GM12878 (cell line): ENCODE data around the gene RNF34. TPM values are rescaled to one million over a fixed set of nuclear protein-coding genes. Genes with fewer than 3 reads are reported as not detected.

Source experiments
- ATAC-seq: fragments of 200-7000 bp; cut with Tn5 transposase; 3 replicates; pipeline ENCODE4 v1.9.1; 2020; ENCODE audit warnings: mild to moderate bottlenecking, moderate library complexity
- BruUV-seq: library from RNA; stranded (reverse); fragments of 400-500 nt; replicated peaks from 2 replicates; lab custom pipeline; 2021; lab: Mats Ljungman, UMichigan
- CTCF ChIA-PET: fragments of 300-600 bp; sonication (Branson Sonifier 250); formaldehyde crosslinking; extraction: SDS; loops from one replicate; lab custom pipeline; 2021; ENCODE audit warnings: inconsistent platforms; lab: Yijun Ruan, JAX
- POLR2A ChIA-PET: fragments of 350-600 bp; formaldehyde crosslinking; extraction: SDS; loops from one replicate; lab custom pipeline; 2021; ENCODE audit warnings: inconsistent platforms; lab: Charles Lee
- RAD21 ChIA-PET: fragments of 300-600 bp; sonication (Branson Sonifier 250); formaldehyde crosslinking; loops from one replicate; lab custom pipeline; 2023; ENCODE audit warnings: antibody characterized with exemption; ENCODE audit not compliant: unreplicated experiment; lab: Charles Lee
- SMC1A ChIA-PET: fragments of 300-600 bp; sonication (Branson Sonifier 250); formaldehyde crosslinking; loops from one replicate; lab custom pipeline; 2023; ENCODE audit not compliant: unreplicated experiment, uncharacterized antibody; lab: Charles Lee
- DNase-seq: peaks from one replicate; pipeline ENCODE4 v3.0.0-alpha.2; 2011; ENCODE audit warnings: low read depth, low spot score
- FAIRE-seq: peaks from 3 replicates; lab custom pipeline; 2011; peaks lifted over from hg19 to GRCh38; lab: Jason Lieb, UNC
- H2AFZ ChIP-seq: 2 replicates; pipeline ENCODE4 v1.6.0; 2011; ENCODE audit warnings: low read depth, low read length, control low read depth; ENCODE audit not compliant: control insufficient read depth
- H3K27ac ChIP-seq: 2 replicates; pipeline ENCODE4 v1.5.1; 2011; ENCODE audit warnings: control low read depth; ENCODE audit not compliant: control insufficient read depth, insufficient read depth
- H3K27me3 ChIP-seq, 2 experiments: replicated peaks in 1 of 2; 2 replicates each; pipeline versions ENCODE4 v1.6.0 to v1.6.1; 2011; ENCODE audit warnings: low read length in 1 of 2; ENCODE audit not compliant: control insufficient read depth in 2 of 2, insufficient read depth in 2 of 2
- H3K36me3 ChIP-seq, 2 experiments: 2 replicates each; pipeline ENCODE4 v1.5.1; 2011; ENCODE audit warnings: low read length in 1 of 2; ENCODE audit not compliant: control insufficient read depth in 2 of 2, insufficient read depth in 2 of 2
- H3K4me1 ChIP-seq: 2 replicates; pipeline ENCODE4 v1.6.1; 2011; ENCODE audit warnings: mild to moderate bottlenecking, low read length, moderate library complexity, mixed read lengths; ENCODE audit not compliant: control insufficient read depth, insufficient read depth
- H3K4me2 ChIP-seq: 2 replicates; pipeline ENCODE4 v1.6.0; 2011; ENCODE audit warnings: control low read depth; ENCODE audit not compliant: control insufficient read depth, insufficient read depth
- H3K4me3 ChIP-seq: fragments of 200-600 bp; sonication (generic); 2 replicates; pipeline ENCODE4 v1.5.1; 2016
- H3K79me2 ChIP-seq: 2 replicates; pipeline ENCODE4 v1.6.0; 2011; ENCODE audit warnings: low read length; ENCODE audit not compliant: control insufficient read depth, insufficient read depth
- H3K9ac ChIP-seq: 2 replicates; pipeline ENCODE4 v1.8.0; 2011; ENCODE audit warnings: low read length, control low read depth, mixed read lengths; ENCODE audit not compliant: control insufficient read depth, insufficient read depth
- H3K9me3 ChIP-seq: replicated peaks from 3 replicates; pipeline ENCODE4 v1.5.1; 2011; ENCODE audit warnings: mild to moderate bottlenecking, low read length; ENCODE audit not compliant: control insufficient read depth, insufficient read depth
- H4K20me1 ChIP-seq: 2 replicates; pipeline ENCODE4 v1.6.0; 2011; ENCODE audit not compliant: control insufficient read depth, insufficient read depth
- CHD4 ChIP-seq: fragments of 200-600 bp; sonication (generic); IDR thresholded peaks from 2 replicates; pipeline ENCODE4 v1.6.1; 2016; ENCODE audit warnings: mild to moderate bottlenecking
- DPF2 ChIP-seq: fragments of 450-650 bp; IDR thresholded peaks from 2 replicates; pipeline ENCODE4 v1.6.1; 2017; ENCODE audit warnings: mild to moderate bottlenecking
- EED ChIP-seq: sonication (generic); IDR thresholded peaks from 2 replicates; pipeline ENCODE4 v1.6.1; 2016; ENCODE audit warnings: antibody characterized with exemption, low read depth
- SPI1 ChIP-seq: IDR thresholded peaks from 2 replicates; pipeline ENCODE4 v1.6.1; 2011; ENCODE audit warnings: low read depth, mild to moderate bottlenecking, low read length, moderate library complexity, borderline replicate concordance; ENCODE audit not compliant: insufficient read depth
- TAF1 ChIP-seq: IDR thresholded peaks from 2 replicates; pipeline ENCODE4 v1.6.1; 2011; ENCODE audit warnings: mild to moderate bottlenecking, low read depth, low read length, borderline replicate concordance
- WGBS: methylation state at CpG from one replicate; pipeline ENCODE4 v1.1.6; 2016; ENCODE audit warnings: low lambda C conversion rate; ENCODE audit not compliant: insufficient replicate concordance, insufficient coverage; ENCODE audit errors: missing lambda C conversion rate; 5-methylcytosine and 5-hydroxymethylcytosine counted together
- in situ Hi-C: fragments of 300-500 bp; cut with MboI; formaldehyde crosslinking; loops from 9 replicates; pipeline ENCODE4 v1.14.3; 2018; ENCODE audit warnings: mixed read lengths
- intact Hi-C: fragments of 100-400 bp; cut with micrococcal nuclease; formaldehyde crosslinking; loops from one replicate; pipeline ENCODE4 v1.14.2; 2022; ENCODE audit not compliant: unreplicated experiment
- polyA plus RNA-seq, 11 experiments: library from polyadenylated mRNA; depleted of rRNA in 4 of 11; unstranded in 6 of 11; stranded (reverse) in 5 of 11; fragments of >200 nt; fragmentation: Nextera tagmentation in 4 of 11; fragmentation: Illumina TruSeq in 1 of 11; extraction: Ambion mirVana in 4 of 11; extraction: Trizol in 1 of 11; gene quantifications; 1 replicate in 1 of 11; 2 replicates in 10 of 11; pipeline versions ENCODE4 v1.2.1 to v1.2.3, GENCODE V29; 2011 to 2016; ENCODE audit warnings: inconsistent platforms in 2 of 11, missing spikeins in 2 of 11, low read depth in 1 of 11
- total RNA-seq, 4 experiments: library from RNA; depleted of rRNA in 3 of 4; stranded (reverse); fragments of >200 nt in 3 of 4; fragmentation: Illumina TruSeq in 1 of 4; extraction: Trizol in 1 of 4; gene quantifications; 2 replicates each; pipeline versions ENCODE4 v1.2.1 to v1.2.3, GENCODE V29; 2013 to 2021
- TF ChIP-seq, protein P1 (sequence below): IDR thresholded peaks from 2 replicates; pipeline ENCODE4 v1.6.1; 2012; ENCODE audit warnings: low read depth, low read length, improper control_type of control experiment
- TF ChIP-seq, protein P2 (sequence below): fragments of 450-650 bp; IDR thresholded peaks from 2 replicates; pipeline ENCODE4 v1.6.1; 2017; ENCODE audit warnings: mild to moderate bottlenecking

RNF34 gene
- total and polyA plus RNA-seq, 10 of the 15 experiments (the other 5 are each of a cell fraction or from before 2014, with no cell fraction given): 63.6 to 199 (median 115) TPM

GRCh38 chr12:121423682-121424623 is 24.0 kb downstream of the RNF34 start:
- ATAC-seq: no peak
- Histone ChIP-seq H3K9me3 (no peaks in the 10 kb centered on the region), H3K4me2 (no peak overlapping the region), H3K9ac (no peak overlapping the region), H3K79me2 (peaks cover 4% of the 10 kb centered on the region), H2AFZ (no peak overlapping the region), H3K27ac (0 out of 2 replicates have a peak overlapping the region, but pooled peaks have one; percentile 6), H4K20me1 (no peaks in the 10 kb centered on the region), H3K4me1 (peaks cover 22% of the 10 kb centered on the region), H3K27me3 (no peaks in the 10 kb centered on the region), H3K4me3 (no peak overlapping the region), H3K36me3 (peaks cover 32 to 50% of the 10 kb centered on the region in 2 experiments)
- DNase-seq: no peak
- in situ Hi-C loops: no loop called here
- ChIA-PET SMC1A (interaction anchor here (0.8 to 5.5 kb wide), 11 partner anchors 8 to 100 kb away, joined by 3 to 46 read pairs (median 4); partner anchors contain the start of genes ANAPC5 and RNF34), CTCF (interaction anchor here (0.5 to 2.2 kb wide), 5 partner anchors 17 to 370 kb away, joined by 3 to 15 read pairs (median 4); partner anchors contain the start of gene RHOF), POLR2A (interaction anchor here (0.7 to 1.4 kb wide), 2 partner anchors 24 to 379 kb away, joined by 3 to 6 read pairs; partner anchors contain the start of gene RNF34), RAD21 (interaction anchor here (0.6 to 2.5 kb wide), 2 partner anchors 23 to 250 kb away, joined by 4 to 13 read pairs; partner anchors contain the start of gene RNF34)
- FAIRE-seq: peak; percentile 13
- 92% methylated on average over 13 of the region's 13 CpGs for WGBS
- TF ChIP-seq, protein P1, sequence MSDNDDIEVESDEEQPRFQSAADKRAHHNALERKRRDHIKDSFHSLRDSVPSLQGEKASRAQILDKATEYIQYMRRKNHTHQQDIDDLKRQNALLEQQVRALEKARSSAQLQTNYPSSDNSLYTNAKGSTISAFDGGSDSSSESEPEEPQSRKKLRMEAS: no peak
- TF ChIP-seq DPF2: no peak
- TF ChIP-seq, protein P2, sequence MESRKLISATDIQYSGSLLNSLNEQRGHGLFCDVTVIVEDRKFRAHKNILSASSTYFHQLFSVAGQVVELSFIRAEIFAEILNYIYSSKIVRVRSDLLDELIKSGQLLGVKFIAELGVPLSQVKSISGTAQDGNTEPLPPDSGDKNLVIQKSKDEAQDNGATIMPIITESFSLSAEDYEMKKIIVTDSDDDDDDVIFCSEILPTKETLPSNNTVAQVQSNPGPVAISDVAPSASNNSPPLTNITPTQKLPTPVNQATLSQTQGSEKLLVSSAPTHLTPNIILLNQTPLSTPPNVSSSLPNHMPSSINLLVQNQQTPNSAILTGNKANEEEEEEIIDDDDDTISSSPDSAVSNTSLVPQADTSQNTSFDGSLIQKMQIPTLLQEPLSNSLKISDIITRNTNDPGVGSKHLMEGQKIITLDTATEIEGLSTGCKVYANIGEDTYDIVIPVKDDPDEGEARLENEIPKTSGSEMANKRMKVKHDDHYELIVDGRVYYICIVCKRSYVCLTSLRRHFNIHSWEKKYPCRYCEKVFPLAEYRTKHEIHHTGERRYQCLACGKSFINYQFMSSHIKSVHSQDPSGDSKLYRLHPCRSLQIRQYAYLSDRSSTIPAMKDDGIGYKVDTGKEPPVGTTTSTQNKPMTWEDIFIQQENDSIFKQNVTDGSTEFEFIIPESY: no peak
- TF ChIP-seq TAF1: no peak
- TF ChIP-seq CHD4: no peak
- TF ChIP-seq SPI1: no peak
- TF ChIP-seq EED: no peak
- TSS peak; percentile 5 for BruUV-seq
- intact Hi-C loops: no loop called here
